HepG2 (cell line): Measurements from ENCODE around the gene ADM.

Source experiments
- CTCF ChIP-seq: sonication (generic); formaldehyde crosslinking; IDR thresholded peaks from 2 replicates; pipeline ENCODE4 v1.5.0; 2020; ENCODE audit warnings: mild to moderate bottlenecking, missing genetic modification reagents, moderate library complexity
- EP300 ChIP-seq, 3 experiments: sonication (generic) in 1 of 3; formaldehyde crosslinking in 1 of 3; IDR thresholded peaks; 2 replicates each; pipeline versions ENCODE4 v1.5.1 to v1.6.1; 2011 to 2020; ENCODE audit warnings: low read depth in 2 of 3, low read length in 2 of 3, borderline replicate concordance in 1 of 3, improper control_type of control experiment in 1 of 3, mild to moderate bottlenecking in 1 of 3, missing genetic modification reagents in 1 of 3, moderate library complexity in 1 of 3
- EZH2 ChIP-seq: conservative IDR thresholded peaks from 2 replicates; pipeline ENCODE4 v1.6.1; 2012; ENCODE audit warnings: mild to moderate bottlenecking, low read depth, low read length, moderate library complexity
- RCOR2 ChIP-seq: IDR thresholded peaks from 2 replicates; pipeline ENCODE4 v1.6.1; 2016; ENCODE audit warnings: missing biosample characterization, missing genetic modification reagents
- RFX5 ChIP-seq: IDR thresholded peaks from 2 replicates; pipeline ENCODE4 v1.6.1; 2011; ENCODE audit warnings: low read depth, low read length, improper control_type of control experiment
- SP1 ChIP-seq, 2 experiments: fragments of 450-650 bp in 1 of 2; sonication (generic) in 1 of 2; formaldehyde crosslinking in 1 of 2; IDR thresholded peaks; 2 replicates each; pipeline versions ENCODE4 v1.4.0 to v1.6.1; 2016 to 2020; ENCODE audit warnings: missing genetic modification reagents in 1 of 2

GRCh38 chr11:10326012-10326964 is 21.4 kb downstream of the ADM start:
- no peak for TF ChIP-seq RFX5
- TF ChIP-seq EZH2, result no peak
- TF ChIP-seq CTCF (CRISPR knock-in tag), result peak; percentile 37; the same call in 1 of the 2 replicates
- TF ChIP-seq RCOR2 (CRISPR knock-in tag), result peak; percentile 98
- peak; percentile 36 to 93; a peak in 3 of 4 replicates for TF ChIP-seq EP300 (IDR thresholded peaks at IDR 0.05; ENCODE audit: low read depth in 2 of 2, low read length in 2 of 2)
- TF ChIP-seq EP300 (CRISPR knock-in tag; IDR thresholded peaks at IDR 0.05; ENCODE audit: borderline replicate concordance), result peak; percentile 97
- no peak for TF ChIP-seq SP1 (IDR thresholded peaks at IDR 0.05)
- TF ChIP-seq SP1 (CRISPR knock-in tag; IDR thresholded peaks at IDR 0.05), result no peak
